NCI-H1105 treated with DMSO at 0.1 percent for 48 hours (cell line): ENCODE data around the gene SH3TC1.

Source experiments
- DNase-seq: peaks from one replicate; lab custom pipeline; 2025; lab: John Stamatoyannopoulos, UW

Gene SH3TC1

GRCh38 chr4:8229331-8229975 is 30.4 kb downstream of the SH3TC1 start:
- no peak for DNase-seq

- no peak for DNase-seq
Measured at GRCh38 chr4:8230033-8230432, 30.9 kb downstream of the SH3TC1 start.

GRCh38 chr4:8230891-8231290 is 31.8 kb downstream of the SH3TC1 start:
- DNase-seq, result no peak

- DNase-seq, result no peak
Measured at GRCh38 chr4:8231551-8232049, 32.5 kb downstream of the SH3TC1 start.

- DNase-seq, result no peak
Measured at GRCh38 chr4:8232748-8233147, 33.7 kb downstream of the SH3TC1 start.

GRCh38 chr4:8233672-8234484 is 34.8 kb downstream of the SH3TC1 start:
- DNase-seq, result no peak

GRCh38 chr4:8234715-8235114 is 35.6 kb downstream of the SH3TC1 start:
- no peak for DNase-seq

- peak; percentile 74 for DNase-seq
Measured at GRCh38 chr4:8235224-8235623, 36.1 kb downstream of the SH3TC1 start.

- no peak for DNase-seq
Measured at GRCh38 chr4:8235686-8236085, 36.6 kb downstream of the SH3TC1 start.

GRCh38 chr4:8236106-8236919 is 37.2 kb downstream of the SH3TC1 start:
- no peak for DNase-seq

GRCh38 chr4:8236920-8237195 is 37.8 kb downstream of the SH3TC1 start:
- no peak for DNase-seq

- DNase-seq, result no peak
Measured at GRCh38 chr4:8237256-8237989, 38.3 kb downstream of the SH3TC1 start.

GRCh38 chr4:8238036-8238511 is 39.0 kb downstream of the SH3TC1 start:
- no peak for DNase-seq

- no peak for DNase-seq
Measured at GRCh38 chr4:8238515-8239053, 39.5 kb downstream of the SH3TC1 start.

GRCh38 chr4:8239226-8239625 is 40.1 kb downstream of the SH3TC1 start:
- no peak for DNase-seq

GRCh38 chr4:8239661-8240060 is 40.6 kb downstream of the SH3TC1 start:
- no peak for DNase-seq

GRCh38 chr4:8240211-8241041 is 41.3 kb downstream of the SH3TC1 start:
- no peak for DNase-seq

GRCh38 chr4:8241211-8241779 is 42.2 kb downstream of the SH3TC1 start:
- no peak for DNase-seq

GRCh38 chr4:8241895-8242696 is 43.0 kb downstream of the SH3TC1 start:
- peak; percentile 37 for DNase-seq
